SU-DHL-6 (cell line): ENCODE measurements around the gene HERC4.

Source experiments
- EZH2phosphoT487 ChIP-seq: fragments of 200-600 bp; sonication (generic), shearing (Covaris generic); conservative IDR thresholded peaks from 2 replicates; pipeline ENCODE4 v1.6.1; 2018; ENCODE audit warnings: mild to moderate bottlenecking, antibody characterized with exemption, low read length, moderate library complexity, mixed read lengths
- TF ChIP-seq, protein P1 (sequence below): fragments of 200-600 bp; sonication (generic); IDR thresholded peaks from one replicate; pipeline ENCODE4 v1.5.1; 2017; ENCODE audit warnings: antibody characterized with exemption, mild to moderate bottlenecking, low read length, moderate library complexity; ENCODE audit not compliant: insufficient read depth, poor library complexity, severe bottlenecking

DNA sequence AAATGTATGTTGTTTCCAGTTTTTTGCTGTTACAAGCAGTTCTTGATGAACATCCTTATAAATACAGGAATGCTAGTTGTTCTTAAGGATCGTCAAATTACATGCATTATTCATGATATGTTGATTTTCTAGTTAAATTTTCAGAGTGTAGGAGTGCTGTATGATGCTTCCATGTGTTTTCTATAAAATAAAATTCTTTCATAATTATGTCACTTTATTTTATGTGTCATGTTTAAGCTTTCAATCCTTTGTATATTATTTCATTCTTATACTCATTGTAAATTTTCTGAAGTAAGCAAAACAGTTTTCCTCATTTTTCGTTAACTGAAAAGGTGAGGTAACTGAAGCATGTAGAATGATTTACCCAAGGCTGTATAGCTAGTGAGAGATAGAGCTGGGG lies 17.4 kb upstream of the HERC4 start:
- TF ChIP-seq, protein P1, sequence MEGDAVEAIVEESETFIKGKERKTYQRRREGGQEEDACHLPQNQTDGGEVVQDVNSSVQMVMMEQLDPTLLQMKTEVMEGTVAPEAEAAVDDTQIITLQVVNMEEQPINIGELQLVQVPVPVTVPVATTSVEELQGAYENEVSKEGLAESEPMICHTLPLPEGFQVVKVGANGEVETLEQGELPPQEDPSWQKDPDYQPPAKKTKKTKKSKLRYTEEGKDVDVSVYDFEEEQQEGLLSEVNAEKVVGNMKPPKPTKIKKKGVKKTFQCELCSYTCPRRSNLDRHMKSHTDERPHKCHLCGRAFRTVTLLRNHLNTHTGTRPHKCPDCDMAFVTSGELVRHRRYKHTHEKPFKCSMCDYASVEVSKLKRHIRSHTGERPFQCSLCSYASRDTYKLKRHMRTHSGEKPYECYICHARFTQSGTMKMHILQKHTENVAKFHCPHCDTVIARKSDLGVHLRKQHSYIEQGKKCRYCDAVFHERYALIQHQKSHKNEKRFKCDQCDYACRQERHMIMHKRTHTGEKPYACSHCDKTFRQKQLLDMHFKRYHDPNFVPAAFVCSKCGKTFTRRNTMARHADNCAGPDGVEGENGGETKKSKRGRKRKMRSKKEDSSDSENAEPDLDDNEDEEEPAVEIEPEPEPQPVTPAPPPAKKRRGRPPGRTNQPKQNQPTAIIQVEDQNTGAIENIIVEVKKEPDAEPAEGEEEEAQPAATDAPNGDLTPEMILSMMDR, result no peak
- TF ChIP-seq EZH2phosphoT487, result no peak
